Raji (cell line): ENCODE results near the gene MBD5.

ENCODE experiments used
- POLR2A ChIP-seq: IDR thresholded peaks from 2 replicates; pipeline ENCODE4 v1.6.1; 2011; ENCODE audit warnings: low read depth, low read length, control low read depth; ENCODE audit not compliant: insufficient read depth

Gene MBD5

DNA sequence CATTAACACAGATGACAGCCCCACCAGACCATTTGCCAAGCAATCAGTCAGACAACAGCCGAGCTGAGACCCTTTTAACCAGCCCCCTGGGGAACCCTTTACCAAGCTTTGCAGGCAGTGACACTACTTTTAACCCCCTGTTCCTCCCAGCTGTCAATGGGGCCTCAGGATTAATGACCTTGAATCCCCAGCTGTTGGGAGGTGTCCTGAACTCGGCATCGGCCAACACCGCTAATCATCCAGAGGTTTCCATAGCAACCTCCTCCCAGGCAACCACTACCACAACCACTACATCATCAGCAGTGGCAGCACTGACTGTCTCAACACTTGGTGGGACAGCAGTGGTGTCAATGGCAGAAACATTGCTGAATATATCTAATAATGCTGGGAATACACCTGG, 462.8 kb downstream of the MBD5 start:
- TF ChIP-seq POLR2A = no peak

DNA sequence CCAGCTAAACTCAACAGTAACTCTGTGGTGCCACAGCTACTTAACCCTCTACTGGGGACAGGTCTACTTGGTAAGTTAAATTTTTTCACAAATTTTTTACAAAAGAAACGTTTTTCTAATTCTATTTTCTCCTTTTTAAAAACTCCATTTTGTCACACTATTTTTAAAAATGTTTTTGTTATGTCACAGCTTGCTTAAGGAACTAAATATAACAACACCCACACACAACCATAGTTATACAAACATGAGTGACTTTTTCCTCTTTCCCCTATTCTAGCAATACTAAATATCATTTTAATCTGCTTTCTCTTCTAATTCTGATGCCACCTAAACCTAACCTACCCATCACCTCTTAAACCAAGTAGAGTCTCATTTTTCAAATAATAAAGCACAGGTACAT, 463.2 kb downstream of the MBD5 start:
- TF ChIP-seq POLR2A = no peak

GRCh38 chr2:148486655-148487054, 465.8 kb downstream of the MBD5 start:
- no peak for TF ChIP-seq POLR2A

DNA sequence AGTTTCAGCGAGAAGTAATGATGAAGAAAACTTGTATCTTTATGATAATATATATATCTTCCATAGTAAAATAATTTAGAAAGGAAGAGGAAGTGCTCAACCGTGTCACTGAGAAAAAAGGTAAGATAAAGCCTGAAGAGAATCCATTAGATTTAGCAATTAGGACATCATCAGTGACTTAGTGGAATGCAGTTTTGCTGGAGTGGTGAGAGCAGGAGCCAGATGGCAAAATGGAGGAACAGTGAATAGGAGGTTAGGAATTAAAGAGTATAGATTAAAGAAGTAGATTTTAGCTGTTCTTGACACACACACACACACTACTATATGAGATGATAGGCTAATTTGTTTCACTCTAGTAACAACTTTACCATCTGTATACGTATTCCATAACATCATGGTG, 466.5 kb downstream of the MBD5 start:
- TF ChIP-seq POLR2A = no peak

DNA sequence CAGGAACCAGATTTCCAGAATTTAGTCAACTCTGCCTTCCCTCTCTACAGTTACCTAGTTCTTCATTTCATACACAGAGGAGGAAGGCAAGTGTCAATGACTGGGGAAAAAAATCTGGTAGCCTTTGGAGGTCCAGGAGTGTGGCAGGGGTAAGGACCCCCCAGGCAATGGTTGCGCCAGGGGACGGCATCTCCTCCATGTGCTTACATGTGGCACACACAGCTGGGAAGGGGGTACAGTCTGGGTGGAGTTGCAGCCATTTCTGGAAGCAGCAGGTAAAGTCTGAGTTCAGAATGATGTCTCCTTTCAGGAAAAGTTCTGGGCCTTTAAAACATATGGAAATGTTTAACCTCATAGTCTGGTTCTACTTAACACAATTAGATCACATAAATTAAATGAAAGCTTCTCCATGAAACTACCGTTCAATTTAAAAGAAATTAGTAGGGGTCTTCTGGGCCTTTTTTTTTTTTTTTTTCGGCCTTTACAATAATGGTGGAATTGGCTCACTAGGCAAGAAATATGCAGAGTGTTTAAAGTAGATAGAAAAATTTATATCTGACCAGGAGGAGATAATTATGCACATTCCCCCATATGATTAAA, 470.0 kb downstream of the MBD5 start:
- TF ChIP-seq POLR2A = no peak

GRCh38 chr2:148493822-148494563, 473.1 kb downstream of the MBD5 start:
- TF ChIP-seq POLR2A = no peak

DNA sequence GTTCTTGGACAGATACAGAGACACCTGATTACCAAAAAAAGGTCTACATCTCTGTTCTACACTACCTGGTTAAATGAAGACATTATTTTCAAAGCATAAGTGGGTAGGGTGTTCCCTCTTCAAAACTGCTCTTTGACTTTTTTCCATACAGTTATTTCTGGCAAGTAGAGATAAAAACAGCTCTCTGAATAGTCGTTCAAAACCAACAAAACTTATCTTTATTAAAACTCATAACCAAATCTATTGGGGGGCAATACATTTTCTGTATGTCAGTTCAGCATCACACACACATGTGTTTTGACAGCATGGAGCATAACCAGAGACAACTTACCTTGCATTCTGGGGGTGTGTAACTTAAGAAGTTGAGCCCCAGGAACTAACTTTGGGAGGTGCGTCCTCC, 474.7 kb downstream of the MBD5 start:
- TF ChIP-seq POLR2A = no peak

- TF ChIP-seq POLR2A = no peak
These were observed 480.7 kb downstream of the MBD5 start for GRCh38 chr2:148501545-148501944.

DNA sequence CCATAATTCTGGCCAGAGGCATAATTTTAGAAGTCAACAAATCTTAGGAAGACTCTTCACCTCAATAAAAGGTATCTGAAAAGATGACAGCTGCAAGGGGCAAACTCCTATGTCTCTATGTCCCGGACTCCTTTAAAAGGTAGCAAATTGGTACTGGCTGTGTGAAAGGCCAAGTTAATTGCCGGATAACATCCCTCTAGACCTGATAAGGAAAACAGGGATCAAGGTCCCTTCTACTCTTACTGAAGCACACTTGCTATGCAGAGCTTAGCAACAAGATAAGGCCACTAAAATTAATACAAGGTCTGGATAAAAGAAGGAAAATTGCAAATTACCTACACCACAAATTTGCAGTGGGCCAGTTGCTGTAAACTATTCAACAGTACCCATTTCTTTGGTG, 482.6 kb downstream of the MBD5 start:
- no peak for TF ChIP-seq POLR2A

DNA sequence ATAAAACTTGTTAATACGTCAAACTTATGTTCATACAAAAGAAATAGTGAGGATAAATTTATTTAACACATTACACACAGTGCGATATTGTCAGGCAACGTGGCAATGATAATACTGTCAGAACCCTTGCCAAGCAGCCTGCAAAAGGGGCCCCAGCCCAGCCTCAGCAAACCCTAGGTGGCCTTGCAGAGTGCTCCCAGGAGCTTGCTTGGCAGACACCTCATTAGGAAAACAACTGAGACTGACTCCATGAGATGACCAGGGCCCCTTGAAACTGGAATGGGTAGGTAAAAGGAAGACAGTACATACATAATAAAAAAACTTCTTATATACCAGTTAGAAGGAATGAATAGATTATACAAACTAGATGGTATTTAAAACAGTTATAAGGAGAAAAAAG, 487.1 kb downstream of the MBD5 start:
- no peak for TF ChIP-seq POLR2A

- no peak for TF ChIP-seq POLR2A
These were observed 488.0 kb downstream of the MBD5 start for GRCh38 chr2:148508878-148509287.

DNA sequence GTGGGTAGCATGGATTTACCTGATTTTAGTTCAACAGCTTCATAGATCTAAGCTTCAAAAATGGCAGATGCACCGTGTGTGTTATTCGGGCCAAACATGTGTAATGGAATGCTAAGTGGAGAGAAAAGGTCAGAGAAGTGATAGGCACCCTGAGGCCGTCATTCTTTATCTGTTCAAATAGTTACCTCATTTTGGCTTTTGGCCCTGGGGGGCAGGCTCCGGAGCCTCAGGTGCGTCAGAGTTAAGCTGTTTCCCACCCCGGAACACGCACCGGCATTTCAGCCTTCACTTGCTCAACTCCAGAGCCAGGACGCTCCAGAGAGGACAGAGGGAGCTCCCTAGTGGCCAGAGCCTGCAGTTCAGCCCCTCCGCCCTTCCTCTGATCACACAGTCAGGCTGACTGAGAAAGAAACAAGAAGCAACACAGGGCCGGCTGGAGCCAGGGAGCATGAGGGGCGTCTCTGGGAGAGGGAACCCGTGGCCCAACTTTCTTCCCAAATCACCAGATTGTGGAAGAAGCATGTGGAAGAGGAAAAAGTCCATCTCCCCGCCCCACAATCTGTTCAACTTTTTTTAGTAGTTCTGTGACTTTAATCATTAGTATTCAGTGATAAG, 488.5 kb downstream of the MBD5 start:
- TF ChIP-seq POLR2A = no peak

- TF ChIP-seq POLR2A = no peak
These were observed 491.0 kb downstream of the MBD5 start for GRCh38 chr2:148511883-148512282.

DNA sequence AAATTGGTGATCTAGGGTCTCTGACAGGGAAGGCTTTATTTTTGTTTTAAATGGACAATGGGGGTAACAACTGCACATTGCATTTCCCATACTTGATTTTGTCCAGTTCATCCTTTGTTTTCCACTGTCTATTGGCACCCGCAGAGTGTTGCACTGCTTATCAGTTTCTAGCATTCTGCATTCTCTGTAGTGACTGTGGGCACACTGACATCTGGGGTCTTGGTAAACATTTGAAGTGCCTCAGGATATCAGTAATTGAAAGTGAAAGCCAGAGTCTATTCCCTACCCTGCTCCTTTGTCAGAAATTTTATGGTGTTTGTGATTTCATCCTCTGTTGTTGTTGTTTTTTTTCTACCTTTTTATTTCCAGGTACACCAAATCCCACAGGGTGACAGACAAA, 491.6 kb downstream of the MBD5 start:
- TF ChIP-seq POLR2A = no peak

DNA sequence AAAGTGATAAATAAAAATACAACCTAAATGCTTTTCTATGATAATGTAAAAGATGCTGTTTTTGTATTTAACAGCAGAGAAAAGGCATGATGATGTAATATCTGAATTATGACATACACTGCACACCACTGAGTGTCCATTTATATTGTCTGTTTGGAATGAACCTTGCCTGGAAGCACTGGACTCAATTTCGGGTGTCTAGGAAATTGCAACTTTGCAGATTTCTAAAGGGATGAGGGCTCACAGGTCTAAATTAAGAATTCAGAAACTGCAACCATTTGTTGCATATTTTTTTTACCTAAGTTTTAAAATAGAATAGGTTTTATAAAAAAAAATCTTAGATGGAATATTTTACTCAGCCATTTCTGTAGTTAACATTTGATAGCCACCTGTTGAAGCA, 492.5 kb downstream of the MBD5 start:
- no peak for TF ChIP-seq POLR2A

GRCh38 chr2:148515120-148515519, 494.2 kb downstream of the MBD5 start:
- no peak for TF ChIP-seq POLR2A
